Mucosa of stomach (tissue), 1 donor: ENCODE measurements around the gene ACACB.

ENCODE experiments used
- H3K27me3 ChIP-seq: one replicate; pipeline ENCODE4 v1.7.0; 2013; ENCODE audit warnings: mild to moderate bottlenecking, low read length; ENCODE audit not compliant: control insufficient read depth, insufficient read depth
- H3K36me3 ChIP-seq: one replicate; pipeline ENCODE4 v1.7.0; 2013; ENCODE audit warnings: low read length; ENCODE audit not compliant: control insufficient read depth, insufficient read depth
- H3K4me1 ChIP-seq: one replicate; pipeline ENCODE4 v1.7.0; 2013; ENCODE audit warnings: mild to moderate bottlenecking, low read length; ENCODE audit not compliant: control insufficient read depth, insufficient read depth
- H3K4me3 ChIP-seq: one replicate; pipeline ENCODE4 v1.7.0; 2013; ENCODE audit warnings: low read length
- H3K9ac ChIP-seq: one replicate; pipeline ENCODE4 v1.7.0; 2013; ENCODE audit warnings: mild to moderate bottlenecking, low read length, moderate library complexity
- H3K9me3 ChIP-seq: one replicate; pipeline ENCODE4 v1.7.0; 2013; ENCODE audit warnings: mild to moderate bottlenecking, low read length, moderate library complexity; ENCODE audit not compliant: control insufficient read depth
- donor health status: Pancreatic carcinoma.

The ACACB gene

DNA sequence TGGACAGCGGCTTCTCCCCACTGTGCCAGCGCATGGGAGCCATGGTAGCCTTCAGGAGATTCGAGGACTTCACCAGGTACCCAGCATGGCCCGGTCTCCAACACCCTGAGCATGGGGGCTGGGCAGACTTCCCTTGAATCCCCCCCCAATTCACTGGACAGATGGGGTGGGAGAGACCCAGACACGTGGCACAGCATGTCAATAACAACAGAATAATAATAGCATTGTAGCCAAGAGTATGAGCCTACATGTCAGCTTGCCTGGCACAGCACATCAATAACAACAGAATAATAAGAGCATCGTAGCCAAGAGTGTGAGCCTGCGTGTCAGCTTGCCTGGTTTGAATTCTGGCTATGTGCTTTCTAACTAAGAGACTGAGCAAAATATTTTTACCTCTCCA is 116.3 kb downstream of the ACACB start:
- H3K36me3 ChIP-seq = peaks cover 4% of the 10 kb centered on the region
- no peak overlapping the region for H3K9ac ChIP-seq

DNA sequence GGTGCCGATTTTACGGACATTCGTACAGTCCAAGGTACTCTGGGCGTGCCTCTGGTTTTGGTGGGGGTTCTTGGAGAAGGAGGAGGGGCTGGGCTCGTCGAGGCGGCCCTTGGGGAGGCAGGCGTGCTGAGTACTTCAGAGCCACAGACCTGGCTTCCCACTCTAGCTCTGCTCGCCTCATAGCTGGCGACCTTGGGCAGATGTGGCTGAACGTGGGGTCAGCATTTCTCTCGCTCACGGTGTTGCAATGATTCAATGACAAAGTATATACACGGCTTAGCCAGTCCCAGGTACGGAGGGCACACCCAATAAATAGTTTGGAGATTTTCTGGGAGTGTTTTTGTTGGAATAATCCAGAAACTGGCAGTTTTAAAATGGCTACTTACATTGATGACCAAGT is 117.6 kb downstream of the ACACB start:
- Histone ChIP-seq H3K9ac (no peak overlapping the region), H3K27me3 (no peaks in the 10 kb centered on the region), H3K36me3 (peaks cover 4% of the 10 kb centered on the region), H3K9me3 (no peaks in the 10 kb centered on the region), H3K4me1 (no peaks in the 10 kb centered on the region), H3K4me3 (no peak overlapping the region)

More for the DNA sequence above, 116.3 kb downstream of the ACACB start:
- Histone ChIP-seq H3K27me3 (no peaks in the 10 kb centered on the region), H3K9me3 (no peaks in the 10 kb centered on the region), H3K4me1 (no peaks in the 10 kb centered on the region), H3K4me3 (no peak overlapping the region)

DNA sequence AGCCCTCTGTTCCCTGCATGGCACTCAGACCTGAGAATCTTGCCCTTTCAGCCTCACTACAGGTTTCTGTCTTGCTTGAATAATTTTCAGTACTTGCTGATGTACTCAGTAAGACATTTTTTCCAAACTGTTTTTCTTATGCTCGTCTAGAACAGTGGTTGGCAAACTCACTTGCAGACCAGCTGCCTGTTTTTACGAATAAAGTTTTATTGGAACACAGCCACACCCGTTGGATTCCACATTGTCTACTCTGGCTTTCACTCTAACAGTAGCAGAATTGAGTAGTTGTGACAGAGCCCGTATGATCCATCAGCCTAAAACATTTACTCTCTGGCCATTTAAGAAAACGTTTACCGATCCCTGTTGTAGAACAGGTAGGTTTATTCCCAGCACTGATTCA is 119.9 kb downstream of the ACACB start:
- Histone ChIP-seq H3K9ac (no peak overlapping the region), H3K36me3 (peaks cover 11% of the 10 kb centered on the region), H3K9me3 (no peaks in the 10 kb centered on the region), H3K4me1 (no peaks in the 10 kb centered on the region), H3K27me3 (no peaks in the 10 kb centered on the region), H3K4me3 (no peak overlapping the region)

DNA sequence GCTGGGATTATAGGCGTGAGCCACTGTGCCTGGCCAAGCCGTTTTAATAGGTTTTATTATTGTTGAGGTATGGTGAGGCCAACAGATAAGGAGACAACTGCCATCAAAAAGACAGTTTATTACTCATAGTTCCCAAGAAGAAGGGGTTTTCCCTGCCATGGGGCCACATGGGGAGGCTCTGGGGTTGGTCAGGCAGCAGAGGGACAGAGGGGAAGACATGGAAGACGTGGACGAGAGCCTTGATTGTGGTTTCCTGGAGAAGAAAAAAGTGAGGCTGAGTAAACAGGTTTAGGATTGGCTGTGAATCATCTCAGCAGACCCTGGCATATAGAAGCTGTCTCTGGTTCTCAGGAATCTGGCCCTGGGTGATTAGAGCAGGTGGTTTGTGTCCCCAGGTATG is 122.8 kb downstream of the ACACB start:
- H3K27me3 ChIP-seq = no peaks in the 10 kb centered on the region
- H3K36me3 ChIP-seq = peaks cover 16% of the 10 kb centered on the region
- H3K4me1 ChIP-seq = no peaks in the 10 kb centered on the region
- H3K4me3 ChIP-seq = no peak overlapping the region
- H3K9ac ChIP-seq = no peak overlapping the region
- H3K9me3 ChIP-seq = no peaks in the 10 kb centered on the region

DNA sequence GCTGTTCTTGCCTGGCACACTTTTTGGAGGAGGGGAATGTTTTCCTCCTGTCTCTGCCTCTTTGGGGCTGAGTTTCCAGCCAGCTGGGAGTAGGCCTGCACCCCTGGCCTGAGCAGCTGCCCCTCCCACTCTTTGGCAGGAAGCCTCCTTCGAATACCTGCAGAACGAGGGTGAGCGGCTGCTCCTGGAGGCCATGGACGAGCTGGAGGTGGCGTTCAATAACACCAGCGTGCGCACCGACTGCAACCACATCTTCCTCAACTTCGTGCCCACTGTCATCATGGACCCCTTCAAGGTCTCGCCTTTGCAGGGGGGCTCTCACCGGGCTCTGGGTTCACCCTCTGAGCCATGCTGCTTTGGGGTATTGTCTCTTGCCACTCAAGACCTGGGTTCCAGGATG is 123.3 kb downstream of the ACACB start:
- H3K4me1 ChIP-seq = no peaks in the 10 kb centered on the region
- no peak overlapping the region for H3K4me3 ChIP-seq
- H3K9me3 ChIP-seq = no peaks in the 10 kb centered on the region
- H3K36me3 ChIP-seq = peaks cover 16% of the 10 kb centered on the region
- H3K9ac ChIP-seq = no peak overlapping the region
- H3K27me3 ChIP-seq = no peaks in the 10 kb centered on the region

DNA sequence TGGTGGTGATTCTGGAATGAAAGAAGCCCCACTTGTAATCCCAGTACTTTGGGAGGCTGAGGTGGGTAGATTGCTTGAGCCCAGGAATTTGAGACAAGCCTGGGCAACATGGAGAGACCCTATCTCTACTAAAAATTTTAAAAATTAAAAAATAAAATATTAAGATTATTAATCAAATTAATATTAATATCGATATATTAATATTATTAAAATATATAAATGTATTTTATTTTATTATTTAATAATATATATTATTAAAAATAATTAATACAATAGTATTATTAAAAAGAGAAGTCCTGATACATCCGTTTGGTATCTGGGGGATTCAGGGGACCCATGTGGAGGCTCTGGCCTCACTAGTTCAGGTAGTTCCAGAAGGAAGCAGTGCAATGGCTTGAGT is 124.0 kb downstream of the ACACB start:
- H3K9ac ChIP-seq = no peak overlapping the region
- no peaks in the 10 kb centered on the region for H3K27me3 ChIP-seq
- H3K9me3 ChIP-seq = no peaks in the 10 kb centered on the region
- no peak overlapping the region for H3K4me3 ChIP-seq
- H3K4me1 ChIP-seq = no peaks in the 10 kb centered on the region
- H3K36me3 ChIP-seq = peaks cover 16% of the 10 kb centered on the region

DNA sequence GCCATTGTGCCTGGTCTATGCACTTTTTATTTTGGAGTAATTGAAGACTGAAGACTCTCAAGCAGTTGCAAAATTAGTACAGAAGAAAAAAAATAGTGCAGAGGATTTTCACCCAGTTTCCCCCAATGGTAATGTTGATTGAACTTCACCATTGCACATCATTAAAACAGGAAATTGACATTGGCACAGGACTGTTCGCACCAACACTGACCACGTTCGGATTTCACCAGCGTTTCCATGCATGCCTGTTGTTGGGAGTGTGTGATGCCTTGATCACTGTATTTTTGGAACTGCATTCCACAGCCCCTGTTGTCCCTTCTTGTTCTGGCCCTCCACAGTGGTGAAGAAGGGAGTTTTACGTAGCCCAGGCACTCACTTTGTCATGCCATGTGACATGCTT is 125.5 kb downstream of the ACACB start:
- peaks cover 16% of the 10 kb centered on the region for H3K36me3 ChIP-seq
- no peaks in the 10 kb centered on the region for H3K9me3 ChIP-seq

DNA sequence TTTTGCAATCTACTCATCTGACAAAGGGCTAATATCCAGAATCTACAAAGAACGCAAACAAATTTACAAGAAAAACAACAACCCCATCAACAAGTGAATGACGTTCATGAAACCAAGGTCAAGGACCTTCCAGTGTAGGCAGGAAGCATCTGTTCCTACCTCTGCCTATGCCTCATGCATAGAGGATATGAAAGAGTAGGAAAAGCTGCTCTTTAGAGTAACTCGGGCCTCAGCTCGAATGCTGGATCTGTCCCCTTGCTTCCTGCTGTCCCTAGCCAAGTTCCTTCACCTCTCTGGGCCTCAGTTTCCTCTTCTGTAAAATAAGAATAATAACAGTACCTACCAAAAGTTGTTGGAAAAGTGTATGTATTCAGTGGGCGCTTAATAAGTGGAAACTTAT is 127.7 kb downstream of the ACACB start:
- Histone ChIP-seq H3K27me3 (no peaks in the 10 kb centered on the region), H3K4me3 (no peak overlapping the region), H3K9me3 (no peaks in the 10 kb centered on the region), H3K4me1 (no peaks in the 10 kb centered on the region), H3K9ac (no peak overlapping the region), H3K36me3 (peaks cover 16% of the 10 kb centered on the region)

More for the DNA sequence above, 125.5 kb downstream of the ACACB start:
- no peak overlapping the region for H3K9ac ChIP-seq
- H3K4me3 ChIP-seq = no peak overlapping the region
- H3K27me3 ChIP-seq = no peaks in the 10 kb centered on the region
- no peaks in the 10 kb centered on the region for H3K4me1 ChIP-seq

DNA sequence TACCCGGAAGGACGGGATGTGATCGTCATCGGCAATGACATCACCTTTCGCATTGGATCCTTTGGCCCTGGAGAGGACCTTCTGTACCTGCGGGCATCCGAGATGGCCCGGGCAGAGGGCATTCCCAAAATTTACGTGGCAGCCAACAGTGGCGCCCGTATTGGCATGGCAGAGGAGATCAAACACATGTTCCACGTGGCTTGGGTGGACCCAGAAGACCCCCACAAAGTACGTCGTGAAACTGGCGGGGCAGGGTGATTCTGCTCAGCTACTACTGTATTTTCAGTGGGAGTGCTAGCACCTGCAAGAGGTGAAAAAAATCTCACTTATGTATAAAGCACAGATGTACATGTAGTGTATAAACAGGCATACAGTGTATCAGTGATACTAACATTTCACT is 129.8 kb downstream of the ACACB start:
- Histone ChIP-seq H3K9ac (no peak overlapping the region), H3K4me1 (no peaks in the 10 kb centered on the region), H3K36me3 (peaks cover 9% of the 10 kb centered on the region)

DNA sequence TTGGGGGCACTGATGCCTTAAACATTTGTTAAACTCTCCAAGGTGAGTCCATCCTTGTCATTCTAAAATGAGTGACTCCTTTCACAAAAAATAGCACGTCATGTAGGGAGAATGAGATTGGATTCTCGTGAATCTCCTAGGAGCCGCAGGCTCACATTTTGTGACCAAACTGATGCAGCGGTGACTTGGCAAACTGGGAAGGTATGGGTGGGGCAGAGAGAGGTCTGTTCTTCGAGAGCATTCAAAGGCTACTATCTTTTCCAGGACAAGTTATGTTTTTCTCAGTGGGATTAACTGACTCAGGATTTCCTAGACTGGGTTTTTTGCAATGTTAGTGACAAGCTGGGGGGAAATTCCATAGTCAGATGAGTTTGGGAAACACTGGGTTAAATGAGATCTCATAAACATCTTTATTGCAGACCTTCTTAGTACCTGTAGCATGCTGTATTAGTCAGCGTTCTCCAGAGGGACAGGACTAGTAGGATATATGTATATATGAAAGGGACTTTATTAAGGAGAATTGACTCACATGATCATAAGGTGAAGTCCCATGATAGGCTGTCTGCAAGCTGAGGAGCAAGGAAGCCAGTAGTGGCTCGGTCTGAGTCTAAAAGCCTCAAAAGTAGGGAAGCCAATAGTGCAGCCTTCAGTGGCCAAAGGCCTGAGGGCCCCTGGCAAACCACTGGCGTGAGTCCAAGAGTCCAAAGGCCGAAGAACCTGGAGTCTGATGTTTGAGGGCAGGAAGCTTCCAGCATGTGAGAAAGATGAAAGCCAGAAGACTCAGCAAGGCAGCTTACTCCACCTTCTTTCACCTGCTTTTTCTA is 131.7 kb downstream of the ACACB start:
- no peaks in the 10 kb centered on the region for H3K4me1 ChIP-seq
- H3K36me3 ChIP-seq = no peaks in the 10 kb centered on the region
- no peaks in the 10 kb centered on the region for H3K27me3 ChIP-seq
- H3K9ac ChIP-seq = no peak overlapping the region
- no peak overlapping the region for H3K4me3 ChIP-seq
- no peaks in the 10 kb centered on the region for H3K9me3 ChIP-seq

More for the DNA sequence above, 129.8 kb downstream of the ACACB start:
- Histone ChIP-seq H3K9me3 (no peaks in the 10 kb centered on the region), H3K27me3 (no peaks in the 10 kb centered on the region), H3K4me3 (no peak overlapping the region)

DNA sequence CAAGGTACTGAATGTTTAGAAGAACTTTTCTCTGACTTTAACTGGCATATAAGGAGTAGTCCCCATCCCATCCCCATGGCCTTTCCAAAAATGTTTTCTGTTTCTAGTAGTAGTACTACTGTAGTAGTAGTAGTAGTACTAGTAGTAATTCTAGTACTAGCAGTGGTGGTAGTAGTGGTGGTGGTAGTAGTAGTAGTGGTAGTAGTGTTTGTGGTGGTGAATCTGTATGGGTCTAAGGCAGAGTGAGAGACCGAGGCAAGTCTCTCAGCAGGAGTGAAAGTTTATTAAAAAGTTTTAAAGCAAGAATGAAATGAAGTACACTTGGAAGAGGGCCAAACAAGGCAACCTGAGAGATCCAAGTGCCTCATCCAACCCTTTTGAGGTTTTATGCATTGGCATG is 134.1 kb downstream of the ACACB start:
- Histone ChIP-seq H3K9me3 (no peaks in the 10 kb centered on the region), H3K9ac (no peak overlapping the region), H3K4me3 (no peak overlapping the region), H3K27me3 (no peaks in the 10 kb centered on the region), H3K4me1 (no peaks in the 10 kb centered on the region), H3K36me3 (no peaks in the 10 kb centered on the region)

DNA sequence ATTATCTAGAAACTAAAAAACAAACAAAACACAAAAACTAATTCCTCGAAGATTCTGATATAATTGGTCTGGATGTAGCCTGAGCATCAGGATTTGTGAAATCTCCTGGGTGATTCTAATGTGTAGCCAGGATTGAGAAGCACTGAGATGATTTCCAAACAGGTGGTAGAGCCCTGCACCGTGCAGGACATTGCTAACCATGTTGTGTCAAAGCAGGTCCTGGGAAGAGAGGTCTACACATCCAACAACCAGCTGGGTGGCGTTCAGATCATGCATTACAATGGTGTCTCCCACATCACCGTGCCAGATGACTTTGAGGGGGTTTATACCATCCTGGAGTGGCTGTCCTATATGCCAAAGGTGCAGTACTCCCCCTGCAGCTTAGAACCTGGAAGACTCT is 136.4 kb downstream of the ACACB start:
- no peaks in the 10 kb centered on the region for H3K27me3 ChIP-seq
- no peaks in the 10 kb centered on the region for H3K4me1 ChIP-seq
- no peak overlapping the region for H3K9ac ChIP-seq
- no peaks in the 10 kb centered on the region for H3K36me3 ChIP-seq
- no peak overlapping the region for H3K4me3 ChIP-seq
- no peaks in the 10 kb centered on the region for H3K9me3 ChIP-seq
